GM19239 (cell line): ENCODE results near the gene MGMT.

Experiments used
- DNase-seq: peaks from one replicate; pipeline ENCODE4 v3.0.0; 2011; ENCODE audit warnings: low spot score; ENCODE audit not compliant: insufficient read length
- FAIRE-seq: peaks from 2 replicates; lab custom pipeline; 2011; peaks lifted over from hg19 to GRCh38; lab: Jason Lieb, UNC

The MGMT gene

DNA sequence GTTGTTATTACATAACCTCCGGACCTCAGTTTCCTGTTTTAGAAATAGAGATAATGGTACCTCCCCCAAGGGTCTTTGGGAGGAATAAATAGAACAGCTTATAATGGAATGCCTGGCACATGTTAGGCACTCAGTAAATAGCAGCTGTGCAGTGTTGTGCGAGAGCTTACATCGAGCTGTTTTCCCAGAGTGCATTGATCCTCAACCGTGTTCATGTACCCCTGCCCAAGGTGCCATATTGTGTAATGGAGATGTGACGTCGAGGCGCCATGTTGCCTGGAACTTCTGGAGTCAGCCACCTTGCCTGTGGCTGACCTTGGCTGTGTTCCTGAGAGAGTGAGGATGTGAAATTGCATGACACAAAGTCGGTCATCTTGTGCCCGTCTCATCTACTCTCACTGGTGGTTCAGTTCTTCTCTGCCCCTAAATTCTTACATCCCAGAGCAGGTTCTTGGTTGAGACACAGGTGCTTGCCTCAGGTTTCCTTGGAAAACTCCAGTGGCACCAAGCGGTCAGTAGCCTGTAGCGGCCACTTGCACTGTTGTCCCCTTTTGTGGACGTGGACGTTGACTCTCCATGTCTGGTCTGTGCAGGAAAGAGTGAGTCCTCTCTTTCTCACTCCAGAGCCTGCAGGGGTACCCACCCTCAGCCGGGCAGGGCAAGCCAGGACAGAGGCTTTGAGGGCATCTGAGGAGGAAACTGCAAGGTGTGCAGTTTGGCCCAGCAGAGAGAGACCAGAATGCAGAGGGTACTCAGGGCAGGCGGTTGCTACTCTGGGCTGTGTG lies 230.6 kb downstream of the MGMT start:
- DNase-seq: no peak
- no peak for FAIRE-seq

DNA sequence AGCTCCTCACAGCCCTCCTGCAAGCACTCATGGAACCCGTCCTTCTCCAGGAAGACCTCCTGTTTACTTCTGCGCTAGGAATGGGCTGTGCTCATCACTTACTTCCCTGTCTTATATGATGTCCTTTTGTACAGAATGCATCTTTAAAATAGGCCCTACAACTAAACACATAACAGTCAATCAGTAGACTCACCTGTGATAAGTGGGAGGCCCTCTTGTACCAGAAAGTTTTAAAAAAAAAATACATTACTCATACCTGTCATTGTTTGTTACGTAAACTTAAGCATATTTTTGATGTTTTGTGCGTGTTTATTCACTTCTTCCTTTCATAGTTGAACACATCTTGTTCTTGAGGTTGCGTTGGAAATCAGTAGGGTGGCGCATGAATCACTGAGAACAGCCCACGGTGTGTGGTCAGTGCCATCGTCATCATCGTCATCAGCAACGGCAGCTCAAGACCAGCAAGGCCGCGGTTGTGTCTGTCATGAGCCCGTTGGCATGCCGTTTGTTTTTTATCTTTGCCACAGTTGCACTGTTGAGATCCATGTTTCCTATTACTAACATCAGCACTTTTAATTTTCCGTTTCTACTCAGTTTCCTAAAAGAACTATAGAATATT lies 232.8 kb downstream of the MGMT start:
- DNase-seq (no peak), FAIRE-seq (no peak)

DNA sequence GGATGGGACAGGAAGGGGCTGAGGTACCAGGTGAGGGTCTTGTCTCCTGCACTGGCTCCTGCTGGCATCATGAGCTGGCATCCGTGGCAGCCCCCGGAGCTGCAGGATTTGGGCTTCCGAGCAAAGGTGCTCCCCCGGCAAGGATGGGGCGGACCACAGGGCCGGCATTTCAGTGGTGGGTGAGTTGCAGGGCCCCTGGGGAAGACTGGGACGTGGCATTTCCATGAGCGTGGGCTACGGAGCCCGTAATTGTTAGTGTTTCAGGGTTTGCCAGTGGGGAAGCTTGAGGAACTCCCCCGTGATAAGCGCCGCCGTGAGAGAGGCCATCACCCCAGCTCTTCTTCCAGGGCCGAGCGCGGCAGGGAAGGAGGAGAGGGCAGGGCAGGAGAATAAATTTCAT lies 235.6 kb downstream of the MGMT start:
- FAIRE-seq (no peak), DNase-seq (no peak)

DNA sequence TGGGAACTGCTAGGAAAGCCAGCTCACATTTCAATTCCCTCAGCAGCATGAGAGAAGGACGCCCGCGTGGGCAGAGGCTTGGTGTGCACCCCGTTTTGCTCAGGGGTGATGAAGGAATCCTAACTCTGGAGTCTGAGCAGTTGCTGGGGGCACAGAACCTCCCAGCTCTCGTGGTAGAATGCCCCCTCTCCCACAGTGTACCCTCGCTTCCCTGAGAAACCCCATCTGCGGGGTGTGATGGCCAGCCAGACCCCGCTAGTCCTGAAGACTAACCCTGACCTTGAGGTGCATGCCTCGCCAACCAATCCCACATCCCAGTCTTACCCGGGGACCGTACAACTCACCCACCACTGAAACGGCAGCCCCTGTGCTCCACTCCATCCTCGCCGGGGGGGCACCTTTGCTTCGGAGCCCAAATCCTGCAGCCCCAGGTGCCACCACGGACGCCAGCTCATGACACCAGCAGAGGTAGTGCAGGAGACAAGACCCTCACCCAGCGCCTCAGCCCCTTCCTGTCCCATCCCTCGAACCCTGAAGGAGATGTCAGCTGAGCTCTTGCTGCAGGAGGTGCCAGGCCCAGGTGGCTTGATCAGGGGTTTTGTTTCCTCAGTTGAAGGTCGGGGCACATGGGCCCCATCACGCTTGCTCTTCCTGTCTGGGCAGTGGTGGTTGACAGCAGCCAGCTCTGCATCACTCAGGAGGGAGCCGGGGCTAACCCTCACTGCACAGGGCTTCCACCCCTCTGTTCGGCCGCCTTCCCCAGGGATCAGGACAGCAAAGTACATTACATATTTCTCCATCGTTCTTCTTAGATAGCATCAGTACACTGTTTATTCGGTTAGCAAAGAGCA lies 236.5 kb downstream of the MGMT start:
- no peak for FAIRE-seq

DNA sequence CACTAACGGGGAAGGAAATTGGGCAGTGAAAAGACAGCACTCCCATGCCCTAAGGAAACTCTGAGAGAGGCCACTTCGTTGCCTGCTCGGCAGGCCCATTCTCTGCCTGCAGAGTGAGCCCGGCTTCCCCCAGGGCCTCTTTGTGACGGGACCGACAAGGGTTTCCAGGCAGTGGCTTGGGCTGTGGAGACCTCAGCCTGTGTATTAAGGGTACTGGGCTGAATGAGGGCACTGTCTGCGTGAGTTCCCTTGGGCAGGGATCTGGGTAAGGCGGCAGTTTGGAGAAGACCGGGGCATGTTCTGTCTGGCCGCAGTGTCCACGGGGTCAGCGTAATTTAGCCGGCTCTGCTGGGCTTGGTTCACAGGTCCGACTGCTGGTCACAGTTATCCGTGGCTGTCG lies 237.2 kb downstream of the MGMT start:
- no peak for DNase-seq
- FAIRE-seq: no peak

More for the DNA sequence above, 236.5 kb downstream of the MGMT start:
- DNase-seq: no peak

- DNase-seq (no peak), FAIRE-seq (no peak)
These were observed 237.9 kb downstream of the MGMT start for GRCh38 chr10:129704786-129705525.

- FAIRE-seq: no peak
- no peak for DNase-seq
These were observed 238.6 kb downstream of the MGMT start for GRCh38 chr10:129705676-129706075.

DNA sequence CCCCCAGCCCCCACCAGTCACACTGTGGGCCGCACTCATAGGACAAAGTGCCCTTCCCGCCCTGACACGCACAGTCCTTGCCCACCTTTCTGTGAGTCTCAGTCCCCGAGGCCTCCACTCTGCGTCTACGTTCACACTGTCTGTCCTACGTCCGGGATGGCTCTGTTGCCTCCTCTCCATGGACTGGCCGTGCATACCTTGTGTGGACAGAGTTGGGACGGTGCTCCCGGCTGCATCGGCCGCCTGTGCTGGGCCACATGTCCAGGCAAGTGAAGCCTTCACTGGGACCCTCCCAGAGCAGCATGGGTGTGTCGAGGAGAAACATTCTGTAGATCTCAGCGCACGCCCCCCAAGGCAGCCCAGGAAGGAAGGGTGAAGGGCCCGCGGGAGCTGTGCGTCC lies 239.0 kb downstream of the MGMT start:
- DNase-seq (no peak), FAIRE-seq (no peak)

- FAIRE-seq: no peak
These were observed 239.5 kb downstream of the MGMT start for GRCh38 chr10:129706523-129706922.

GRCh38 chr10:129707406-129708388 lies 240.7 kb downstream of the MGMT start:
- DNase-seq (no peak), FAIRE-seq (no peak)

More at GRCh38 chr10:129706523-129706922, 239.5 kb downstream of the MGMT start:
- no peak for DNase-seq

- DNase-seq: no peak
- FAIRE-seq: no peak
These were observed 242.1 kb downstream of the MGMT start for GRCh38 chr10:129709101-129709500.

DNA sequence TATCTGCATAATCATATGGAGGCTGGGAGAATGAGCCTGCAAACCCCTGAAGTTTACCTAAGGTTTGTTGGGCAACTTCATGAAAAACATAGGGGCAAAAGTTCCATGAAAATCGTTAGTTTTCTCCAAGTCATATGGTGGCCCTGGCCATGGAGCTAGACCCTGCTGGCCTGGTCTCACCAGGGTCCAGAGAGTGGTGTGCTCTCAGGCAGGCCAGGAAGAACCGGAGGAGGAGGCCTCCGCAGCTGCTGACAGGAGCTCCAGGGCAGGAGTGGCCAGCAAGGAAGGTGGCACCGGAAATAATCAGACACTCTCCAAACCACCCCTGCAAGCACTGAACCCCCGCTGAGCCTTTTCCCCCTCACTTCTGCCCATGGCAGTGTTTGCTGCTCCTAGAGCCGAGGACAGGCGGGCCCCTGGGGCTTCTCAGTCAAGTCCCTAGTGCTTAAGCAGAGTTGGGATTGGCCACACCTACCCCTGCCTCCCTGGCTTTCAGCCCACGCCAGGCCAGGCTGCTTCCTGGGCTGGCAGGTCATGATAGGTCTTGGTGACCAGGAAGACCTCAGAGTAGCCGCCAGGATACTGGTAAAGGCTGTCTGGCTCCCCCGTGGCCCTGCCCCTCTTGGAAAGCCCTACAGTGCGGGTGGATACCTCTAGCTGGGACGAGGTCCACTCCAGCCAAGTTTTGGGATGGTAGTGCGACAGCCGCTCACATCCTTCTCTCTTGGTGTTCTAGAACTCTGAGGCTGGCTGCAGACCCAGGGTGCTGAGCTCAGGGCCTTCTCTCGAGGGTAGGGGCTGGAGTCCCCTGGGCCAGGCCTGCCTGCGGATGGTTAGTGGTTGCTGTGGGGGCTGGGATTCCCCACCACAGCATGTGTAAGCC lies 242.8 kb downstream of the MGMT start:
- DNase-seq (no peak), FAIRE-seq (no peak)

DNA sequence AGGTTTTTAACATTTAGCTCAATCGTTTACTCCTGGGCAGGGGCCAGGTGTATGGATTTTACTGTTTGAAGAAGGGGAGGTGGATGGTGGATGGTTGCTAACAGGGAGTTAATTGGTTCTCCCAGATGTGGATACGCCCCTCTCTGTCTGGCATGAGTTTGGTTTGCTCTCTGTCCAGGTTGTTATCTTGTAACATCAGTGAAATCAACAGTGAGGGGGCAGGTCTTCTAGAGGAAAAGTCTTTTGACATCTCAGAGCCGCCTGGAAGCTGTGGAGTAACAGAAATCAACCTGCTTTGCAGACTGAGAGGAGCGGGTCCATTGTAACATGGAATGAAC lies 243.4 kb downstream of the MGMT start:
- DNase-seq (no peak), FAIRE-seq (no peak)

DNA sequence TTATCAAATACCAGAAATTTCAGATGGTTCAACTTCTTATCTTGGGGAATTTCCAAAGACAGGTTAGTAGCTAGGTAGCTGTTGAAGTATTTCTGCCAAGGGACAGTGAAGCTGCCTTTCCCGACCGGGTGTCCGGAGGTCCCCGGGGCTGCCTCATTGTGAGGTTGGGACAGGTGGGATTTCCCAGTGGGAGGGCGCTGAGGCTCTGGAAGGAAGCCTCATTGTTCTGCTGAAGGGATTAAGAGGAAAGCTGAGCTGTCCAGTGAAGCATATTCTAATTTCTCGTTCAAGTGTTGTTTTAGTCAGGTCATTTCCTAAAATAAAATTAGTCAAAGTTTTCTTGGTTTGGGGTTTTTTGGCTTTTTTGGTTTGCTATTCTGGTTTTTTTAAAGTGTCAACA lies 244.2 kb downstream of the MGMT start:
- FAIRE-seq: no peak

DNA sequence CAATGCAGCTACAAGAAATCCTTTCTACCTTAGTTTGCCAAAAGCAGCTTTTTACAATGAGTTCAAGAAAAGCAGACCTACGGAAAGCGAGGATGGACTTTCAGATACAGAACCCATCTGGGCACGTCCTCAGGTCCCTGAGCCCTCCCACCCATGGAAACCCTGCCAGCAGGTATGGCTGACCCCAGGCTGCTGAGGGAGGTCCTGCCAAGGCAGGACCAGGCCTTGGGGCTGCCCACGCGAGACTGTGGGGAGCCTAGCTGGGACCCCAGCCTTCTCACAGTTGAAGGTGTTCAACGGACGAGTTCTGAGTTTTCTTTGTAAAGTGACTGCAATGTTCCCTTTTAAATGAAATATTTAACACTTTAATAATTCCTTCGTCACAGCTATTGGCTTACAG lies 245.0 kb downstream of the MGMT start:
- DNase-seq (no peak), FAIRE-seq (no peak)

More for the DNA sequence above, 244.2 kb downstream of the MGMT start:
- no peak for DNase-seq

GRCh38 chr10:129713659-129714265 lies 246.7 kb downstream of the MGMT start:
- FAIRE-seq: no peak

GRCh38 chr10:129715805-129716204 lies 248.8 kb downstream of the MGMT start:
- FAIRE-seq (no peak), DNase-seq (no peak)

More at GRCh38 chr10:129713659-129714265, 246.7 kb downstream of the MGMT start:
- DNase-seq: no peak

DNA sequence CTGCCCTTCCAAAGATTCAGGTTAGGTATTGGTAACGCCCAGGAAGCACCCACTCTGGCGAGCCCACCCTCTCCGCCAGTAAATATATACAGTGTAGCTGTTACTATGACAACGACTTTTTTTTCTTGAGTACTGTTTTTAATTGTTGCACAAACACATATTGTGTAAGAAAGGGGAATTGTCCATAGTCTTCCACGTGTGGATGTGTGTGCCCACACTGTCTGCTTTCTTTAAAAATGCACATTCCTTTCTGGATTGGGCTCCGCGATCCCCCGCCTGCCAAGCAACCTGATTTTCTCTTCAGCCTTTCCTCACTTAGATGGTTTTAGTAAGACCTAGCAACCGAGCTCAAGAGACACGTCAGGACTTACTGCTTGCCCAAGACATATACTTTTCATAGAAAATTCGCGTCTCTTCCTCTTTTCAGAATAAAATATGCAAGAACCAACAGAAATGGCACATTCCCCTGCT lies 249.2 kb downstream of the MGMT start:
- no peak for FAIRE-seq
- no peak for DNase-seq
